ENCODE measurements around the gene DENND5B.
"Not testable (repeated sequence)": the region's sequence is repeated elsewhere in the genome, so short reads cannot be mapped to it uniquely, and the experiment has no call there.

The DENND5B gene

DNA sequence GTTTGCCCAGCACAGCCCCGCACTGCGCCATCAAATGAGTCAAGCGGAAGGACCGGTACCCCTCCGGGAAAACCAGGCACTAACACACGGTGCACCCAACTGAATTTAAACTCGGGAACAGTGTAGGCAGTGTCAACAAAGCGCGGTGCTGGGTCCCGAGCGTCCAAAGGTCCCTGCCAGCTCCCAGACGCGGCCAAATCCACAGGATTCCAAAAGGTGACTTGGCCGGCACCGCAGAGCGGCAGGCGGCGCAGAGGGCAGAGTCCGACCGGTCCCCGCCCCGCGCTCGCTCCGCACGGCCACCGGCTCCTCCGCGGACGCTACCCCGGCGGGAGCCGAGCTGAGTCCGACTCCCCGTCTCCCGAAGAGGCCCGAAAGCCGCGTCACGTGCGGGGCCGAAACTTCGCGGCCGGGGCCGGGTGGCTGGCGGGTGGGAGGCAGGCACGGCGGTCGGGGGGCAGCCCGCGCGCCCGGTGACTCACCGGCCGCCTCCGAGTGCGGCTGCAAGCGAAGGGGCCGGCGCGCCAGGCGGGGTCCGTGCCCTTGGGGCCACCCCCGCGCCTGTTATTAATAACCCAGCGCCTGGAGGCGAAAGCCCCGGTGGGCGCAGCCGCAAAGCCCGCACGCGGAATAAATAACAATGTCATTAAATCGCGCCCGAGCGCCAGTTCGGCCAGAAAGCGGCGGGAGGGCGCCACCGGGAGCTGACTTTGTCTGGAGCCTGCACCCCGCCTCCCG, 863 bp downstream of the DENND5B start:
- no peak for DNase-seq

DNA sequence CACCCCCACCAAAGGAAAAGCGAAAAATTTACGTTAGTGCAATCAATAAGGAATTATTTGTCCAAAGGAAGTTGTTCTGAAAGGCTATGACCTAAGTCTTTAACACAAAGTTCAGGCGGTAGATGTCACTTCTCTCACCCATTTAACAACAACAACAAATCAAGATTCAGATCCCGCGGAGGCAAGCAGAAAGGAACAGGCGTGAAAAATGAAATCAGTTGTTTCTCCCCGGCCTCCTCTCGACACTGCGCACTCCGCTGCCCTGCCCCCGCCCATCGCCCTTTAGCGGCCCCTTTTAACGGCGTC, 1.4 kb downstream of the DENND5B start:
- no peak for DNase-seq

DNA sequence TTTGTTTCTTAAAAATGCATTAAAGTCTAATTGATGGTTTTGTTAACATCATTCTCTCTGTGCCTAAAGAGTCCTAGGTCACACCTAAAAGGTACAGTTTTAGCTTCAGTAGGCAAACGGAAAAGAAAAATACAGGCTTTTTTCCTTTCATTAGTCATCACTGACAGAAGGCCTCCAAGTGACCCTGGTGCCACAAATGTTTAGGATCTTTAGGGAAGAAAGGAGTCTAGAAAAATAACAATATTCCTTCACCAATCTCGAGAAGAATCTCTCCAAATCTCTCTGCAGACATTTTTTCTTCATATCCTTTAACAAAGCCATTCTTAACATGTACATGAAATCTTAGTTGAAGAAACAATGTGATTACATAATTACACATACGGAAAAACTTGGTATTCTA, 2.0 kb downstream of the DENND5B start:
- DNase-seq: no peak

DNA sequence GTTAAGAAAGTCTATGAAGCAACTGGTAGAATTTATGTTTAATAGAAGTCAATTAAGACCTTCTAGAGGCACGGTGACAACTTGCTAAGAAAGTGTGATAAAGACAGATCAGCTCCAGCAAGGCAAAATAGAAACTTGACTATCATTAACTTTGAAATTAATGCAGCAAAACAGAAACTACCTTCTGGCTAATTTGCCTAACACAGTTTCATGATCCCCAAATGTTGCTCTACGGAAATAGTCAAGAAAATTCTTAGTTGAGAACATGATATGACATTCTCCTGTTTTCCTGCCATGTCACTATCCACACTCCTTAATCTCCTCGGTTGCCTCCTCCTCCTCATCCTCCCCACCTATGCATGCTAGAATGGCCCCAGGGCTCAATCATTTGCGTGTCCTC, 4.2 kb downstream of the DENND5B start:
- DNase-seq: no peak

DNA sequence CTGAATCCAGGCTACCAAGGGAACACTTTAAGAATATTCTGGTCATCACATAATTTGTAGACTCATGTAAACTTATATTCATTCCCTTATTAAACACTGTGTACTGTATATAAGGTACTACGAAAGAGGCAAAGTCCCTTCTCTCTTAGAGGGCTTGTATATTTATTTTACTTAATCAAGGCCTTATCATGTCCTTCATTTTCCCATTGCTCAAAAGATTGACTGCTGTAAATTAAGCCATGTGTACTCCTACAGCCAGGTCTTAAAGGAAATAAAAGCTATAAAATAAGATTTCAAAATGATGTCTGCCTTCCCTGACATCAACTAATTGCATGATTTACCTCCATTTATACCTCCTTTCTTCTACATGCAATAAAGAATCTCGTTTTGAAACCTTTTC, 5.0 kb downstream of the DENND5B start:
- DNase-seq: no peak

DNA sequence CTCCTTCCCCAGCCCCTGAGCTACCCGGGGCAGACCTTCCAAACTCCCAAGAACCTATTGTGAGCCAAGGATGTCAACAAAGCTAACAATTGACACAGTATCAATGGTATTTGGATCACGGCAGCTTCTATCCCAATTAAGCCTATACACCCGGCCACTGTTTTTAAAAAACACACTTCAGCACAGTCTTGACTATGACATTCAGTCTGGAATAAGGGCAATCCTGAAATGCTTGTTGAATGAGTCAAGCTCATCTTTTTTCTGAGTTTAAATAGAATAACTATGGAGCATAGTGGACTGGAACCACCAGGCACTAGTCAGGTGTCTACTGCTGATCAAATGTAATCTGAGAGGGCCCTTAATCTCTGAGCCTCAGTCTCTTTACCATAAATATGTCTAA, 5.7 kb downstream of the DENND5B start:
- DNase-seq: no peak

DNA sequence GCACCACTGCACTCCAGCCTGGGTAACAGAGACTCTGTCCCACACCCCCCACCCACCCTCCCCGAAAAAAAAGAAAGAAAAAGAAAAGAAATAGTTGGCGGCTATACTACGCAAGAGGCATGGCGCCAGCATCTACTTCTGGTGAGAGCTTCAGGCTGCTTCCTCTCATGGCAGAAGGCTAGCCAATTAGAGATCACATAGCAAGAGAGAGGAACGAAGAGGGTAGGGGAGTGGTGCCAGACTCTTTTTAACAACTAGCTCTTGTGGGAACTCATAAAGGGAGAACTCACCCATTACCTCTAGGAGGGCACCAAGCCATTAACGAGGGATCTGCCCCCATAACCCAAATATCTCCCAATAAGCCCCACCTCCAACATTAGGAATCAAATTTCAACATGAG, 6.2 kb downstream of the DENND5B start:
- DNase-seq: no peak

DNA sequence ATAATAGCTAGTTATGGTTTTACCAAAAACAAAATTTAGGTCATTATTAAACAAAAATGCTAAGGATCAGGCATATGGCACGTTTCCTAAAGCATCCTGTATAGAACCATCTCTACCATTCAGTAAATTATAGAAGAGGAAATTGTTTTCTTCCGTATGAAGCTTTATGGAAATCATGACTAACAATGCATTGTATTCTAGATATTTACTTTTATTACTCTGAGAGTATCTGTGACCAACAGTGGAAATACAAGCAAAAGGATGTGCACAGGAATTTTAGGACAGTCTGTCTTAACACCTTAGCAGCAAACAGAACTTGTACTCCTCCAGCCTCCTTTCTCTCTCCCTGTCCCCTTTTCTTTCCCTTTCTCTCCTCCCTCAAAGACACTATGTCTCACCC, 7.1 kb downstream of the DENND5B start:
- no peak for DNase-seq

DNA sequence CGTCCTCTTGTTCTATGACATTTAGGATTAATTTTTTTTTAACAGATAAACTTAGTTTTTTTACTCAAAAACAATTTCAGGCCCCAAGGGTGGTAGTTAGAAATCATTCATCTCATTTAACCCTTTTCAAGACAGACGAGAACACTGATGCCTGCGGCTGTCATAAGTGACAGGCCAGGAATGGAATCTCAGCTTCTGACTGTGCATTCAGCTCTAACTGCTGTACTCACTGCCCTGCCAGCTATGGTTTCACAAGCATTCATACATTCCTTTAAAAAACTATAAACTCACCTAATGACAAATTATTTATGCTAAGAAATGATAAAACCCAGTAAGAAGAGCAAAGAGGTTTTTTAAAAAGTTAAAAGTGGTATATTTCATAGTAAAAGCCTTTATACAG, 8.8 kb downstream of the DENND5B start:
- DNase-seq: no peak

DNA sequence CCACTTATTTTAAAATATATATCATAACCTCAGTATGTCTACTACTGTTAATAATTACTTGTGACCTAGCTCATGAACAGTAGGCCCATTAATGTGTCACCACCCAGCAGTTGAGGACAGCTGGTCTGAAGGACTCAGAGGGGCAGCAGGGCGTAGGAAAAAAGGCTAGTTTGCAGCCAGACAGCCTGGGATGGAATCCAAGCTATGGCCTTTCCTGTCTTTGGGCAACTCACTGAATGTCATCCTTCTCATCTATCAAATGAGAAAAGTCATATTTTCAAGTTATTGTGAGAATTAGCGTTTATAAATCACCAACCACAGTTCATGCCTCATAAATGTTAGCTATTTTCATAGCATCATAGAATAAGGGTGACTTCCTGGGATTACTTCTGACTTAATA, 12.3 kb downstream of the DENND5B start:
- DNase-seq: no peak

DNA sequence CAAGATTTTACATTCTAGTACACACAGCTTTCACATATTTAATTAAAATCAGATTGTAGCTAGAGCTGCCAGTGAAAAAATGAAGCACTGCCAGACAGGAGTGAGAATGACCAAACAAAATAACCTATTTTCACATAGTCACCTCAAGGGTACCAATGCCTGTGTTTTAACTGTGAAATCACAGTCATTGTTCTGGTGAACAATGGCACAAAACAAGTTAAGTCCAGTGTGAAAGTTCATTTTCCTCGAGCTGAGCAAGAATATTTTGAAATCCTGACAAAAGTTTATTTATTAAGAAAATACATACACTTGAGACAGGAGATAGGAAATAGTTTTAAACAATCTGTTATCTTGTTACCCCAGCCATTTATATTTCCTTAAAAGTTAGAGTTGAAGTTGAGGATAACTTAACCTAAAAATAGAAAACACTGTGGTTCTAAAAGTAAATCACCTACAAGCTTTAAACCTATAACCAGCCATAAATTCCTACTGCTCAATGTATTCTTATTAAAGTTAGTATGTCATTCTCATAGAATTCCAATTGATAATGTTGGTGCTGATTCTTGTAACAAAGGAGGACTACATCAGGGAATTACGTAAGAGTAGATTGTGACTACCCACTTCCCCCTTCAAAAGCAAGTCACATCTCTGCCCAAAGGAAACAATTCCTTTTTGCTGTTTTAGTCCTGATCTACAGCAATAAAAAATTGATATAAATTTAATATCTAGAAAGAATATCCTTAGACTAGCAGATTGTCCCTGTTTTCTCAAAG, 15.9 kb downstream of the DENND5B start:
- DNase-seq: no peak

DNA sequence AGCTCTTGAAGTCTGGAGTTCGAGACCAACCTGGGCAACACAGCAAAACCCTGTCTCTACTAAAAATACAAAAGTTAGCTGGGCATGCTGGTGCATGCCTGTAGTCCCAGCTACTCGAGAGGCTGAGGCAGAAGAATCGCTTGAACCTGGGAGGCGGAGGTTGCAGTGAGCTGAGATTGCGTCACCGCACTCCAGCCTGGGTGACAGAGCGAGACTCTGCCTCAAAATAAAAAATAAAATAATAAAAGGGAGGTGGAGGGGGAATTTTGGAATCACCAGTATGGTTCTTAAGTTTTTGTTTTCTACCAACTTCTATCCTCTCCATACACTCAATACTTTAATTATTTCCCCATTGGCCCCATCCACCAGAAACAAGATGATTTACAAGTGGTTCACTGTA, 16.6 kb downstream of the DENND5B start:
- DNase-seq: not testable (repeated sequence)

DNA sequence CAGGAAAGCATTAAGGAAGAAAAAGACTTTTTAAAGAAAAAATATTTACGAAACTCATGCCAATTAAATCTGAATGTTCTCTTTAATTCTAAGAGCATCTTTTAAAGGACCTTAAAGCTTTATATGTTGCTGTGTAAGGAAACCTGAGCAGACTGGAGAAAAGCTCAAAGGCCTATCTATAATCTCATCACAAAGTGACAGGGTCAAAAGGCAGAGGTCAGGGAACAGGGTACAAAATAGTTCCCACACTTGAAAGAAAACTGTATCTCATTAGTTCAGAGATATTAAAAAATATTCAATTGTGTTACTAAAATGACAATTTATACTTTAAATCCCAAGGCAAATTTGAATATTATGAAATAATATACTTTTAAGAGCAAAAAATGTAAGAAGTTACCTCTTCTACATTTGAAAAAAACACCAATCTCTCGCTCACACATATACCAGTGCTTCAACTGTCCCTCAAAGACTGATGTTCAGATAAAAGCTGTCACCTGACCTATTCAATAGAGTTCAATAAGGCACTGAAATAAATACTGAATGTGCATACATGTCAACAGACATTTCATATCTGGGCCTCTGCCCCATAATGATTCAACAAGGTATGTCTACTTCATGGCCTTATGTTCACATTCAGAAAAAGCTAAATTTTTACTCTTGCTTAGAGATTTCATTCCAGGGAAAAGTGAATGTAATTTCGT, 17.9 kb downstream of the DENND5B start:
- no peak for DNase-seq

DNA sequence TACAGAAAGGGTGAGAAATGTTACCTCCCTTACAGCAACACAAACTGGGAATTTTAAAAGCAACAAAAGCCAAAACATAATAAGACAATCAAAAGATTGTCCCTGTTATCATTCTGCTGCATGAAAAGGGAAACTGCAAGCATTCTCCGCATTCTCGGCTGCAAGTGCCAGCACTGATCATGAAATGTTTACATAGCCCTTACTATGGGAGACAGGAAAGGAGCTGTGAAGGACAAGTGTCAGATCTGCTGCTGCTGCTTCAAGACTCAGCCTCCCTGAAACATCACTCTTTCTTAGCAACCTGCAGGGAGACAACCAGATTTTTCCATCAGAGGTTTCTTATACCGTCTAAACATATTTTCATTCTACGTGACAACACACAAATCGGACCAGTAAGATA, 20.1 kb downstream of the DENND5B start:
- DNase-seq: no peak

DNA sequence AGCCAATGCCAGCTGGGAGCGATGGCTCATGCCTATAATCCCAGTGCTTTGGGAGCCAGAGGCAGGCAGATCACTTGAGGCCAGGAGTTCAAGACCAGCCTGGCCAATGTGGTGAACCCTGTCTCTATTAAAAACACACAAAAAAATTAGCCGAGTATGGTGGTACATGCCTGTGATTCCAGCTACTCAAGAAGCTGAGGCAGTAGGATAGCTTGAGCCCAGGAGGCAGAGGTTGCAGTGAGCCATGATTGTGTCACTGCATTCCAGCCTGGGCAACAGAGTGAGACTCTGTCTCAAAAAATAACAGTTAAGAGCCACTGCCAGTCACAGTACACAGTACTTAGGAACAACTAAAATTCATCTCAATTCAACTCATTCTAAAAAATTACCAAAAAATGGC, 21.4 kb downstream of the DENND5B start:
- not testable (repeated sequence) for DNase-seq

DNA sequence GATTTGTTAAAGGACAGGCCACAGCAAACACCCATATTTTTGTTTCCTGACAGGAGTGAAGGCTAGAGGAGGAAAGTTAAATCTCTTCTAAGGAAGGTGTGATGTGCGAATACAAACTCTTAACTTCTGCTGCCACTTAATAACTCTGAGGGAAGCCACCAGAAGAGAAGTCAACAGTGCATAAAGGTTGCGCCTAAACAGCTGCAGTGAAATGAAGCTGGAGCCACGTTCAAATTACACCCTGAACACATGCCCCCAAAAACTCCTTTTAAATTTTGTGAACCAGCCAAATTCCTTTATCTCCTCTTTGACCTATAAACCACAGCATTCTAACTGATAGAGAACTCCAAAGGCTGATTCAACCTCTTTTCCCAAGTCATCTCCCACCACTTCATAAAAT, 22.4 kb downstream of the DENND5B start:
- DNase-seq: no peak

DNA sequence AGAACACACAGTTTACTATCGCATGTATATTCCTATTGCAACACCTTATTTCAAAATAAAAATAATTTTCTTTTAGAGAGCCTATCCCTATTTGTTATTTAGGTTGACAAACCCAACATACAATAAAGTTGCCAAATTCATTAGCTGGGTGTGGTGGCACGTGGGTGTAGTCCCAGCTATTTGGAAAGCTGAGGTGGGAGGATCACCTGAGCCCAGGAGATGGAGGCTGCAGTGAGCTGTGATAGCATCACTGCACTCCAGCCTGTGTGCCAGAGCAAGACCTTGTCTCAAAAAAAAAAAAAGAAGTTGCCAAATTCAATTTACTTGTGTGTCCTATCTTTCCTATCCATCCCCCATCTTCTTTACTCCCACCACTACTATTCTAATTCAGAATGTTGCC, 23.9 kb downstream of the DENND5B start:
- DNase-seq: no peak

DNA sequence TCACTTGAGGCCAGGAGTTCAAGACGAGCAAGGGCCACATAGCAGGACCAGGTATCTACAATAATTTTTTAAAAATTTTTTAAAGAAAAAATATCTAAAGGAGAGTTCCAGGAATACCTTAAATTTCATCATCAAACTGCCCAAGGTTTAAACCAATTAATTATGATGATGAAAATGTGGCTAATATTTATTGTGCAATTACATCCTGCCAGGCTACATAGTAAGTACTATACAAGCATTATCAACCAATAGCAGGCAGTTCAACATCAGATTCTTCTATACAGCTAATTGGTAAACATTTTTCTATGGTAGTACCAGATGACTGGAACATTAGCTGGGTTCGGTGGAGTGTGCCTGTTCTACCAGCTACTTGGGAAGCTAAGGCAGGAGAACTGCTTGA, 24.4 kb downstream of the DENND5B start:
- DNase-seq: no peak

DNA sequence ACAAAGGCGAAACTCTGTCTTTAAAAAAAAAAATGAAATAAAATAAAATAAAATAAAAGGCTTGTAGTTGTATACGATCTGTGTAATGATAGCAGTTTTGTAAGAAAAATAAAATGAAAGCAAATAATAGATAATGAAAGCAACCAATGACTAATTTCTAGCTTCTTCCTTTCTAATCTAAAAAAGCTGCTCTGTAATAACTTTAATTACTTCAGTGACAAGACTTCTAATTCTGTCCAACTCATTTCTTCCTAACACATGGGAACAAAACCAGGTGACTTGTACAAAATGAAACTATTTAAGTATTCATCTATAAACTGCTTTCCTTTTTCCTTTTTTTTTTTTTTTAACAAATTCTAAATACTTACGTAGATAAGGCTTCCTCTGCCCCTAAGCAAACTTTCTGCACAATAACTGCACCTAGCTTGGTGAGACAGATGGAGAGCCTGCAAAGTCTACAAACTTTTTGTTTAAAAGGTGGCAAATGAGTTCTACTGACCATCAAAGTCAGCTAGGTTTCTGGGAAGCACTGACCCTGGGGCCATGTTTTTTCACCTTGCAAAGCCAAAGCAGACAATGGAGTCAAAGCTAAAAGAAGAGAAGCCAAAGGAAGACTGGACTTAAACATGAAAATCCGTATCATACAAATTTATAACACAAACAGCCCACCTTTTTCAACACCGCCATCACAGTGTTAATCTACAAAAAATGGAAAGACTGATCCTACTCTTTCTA, 28.2 kb downstream of the DENND5B start:
- DNase-seq: no peak

DNA sequence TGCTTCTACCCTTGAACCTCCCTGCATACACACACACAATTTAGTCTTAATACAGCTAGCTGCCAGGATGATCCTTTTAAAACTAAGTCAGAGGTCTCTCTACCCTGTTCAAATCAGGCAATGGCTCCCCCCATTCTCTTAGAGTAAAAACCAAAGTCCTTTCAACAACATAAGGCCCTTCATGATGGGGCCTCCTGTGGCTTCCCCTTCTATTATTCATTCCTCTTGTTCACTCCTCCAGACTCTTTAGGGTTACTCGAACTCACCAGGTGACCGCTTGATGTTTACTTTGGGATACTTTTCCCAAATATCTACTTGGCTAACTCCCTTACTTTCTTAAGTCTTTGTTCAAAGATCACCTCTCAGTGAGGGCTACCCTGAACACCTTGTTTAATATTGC, 30.4 kb downstream of the DENND5B start:
- DNase-seq: no peak

DNA sequence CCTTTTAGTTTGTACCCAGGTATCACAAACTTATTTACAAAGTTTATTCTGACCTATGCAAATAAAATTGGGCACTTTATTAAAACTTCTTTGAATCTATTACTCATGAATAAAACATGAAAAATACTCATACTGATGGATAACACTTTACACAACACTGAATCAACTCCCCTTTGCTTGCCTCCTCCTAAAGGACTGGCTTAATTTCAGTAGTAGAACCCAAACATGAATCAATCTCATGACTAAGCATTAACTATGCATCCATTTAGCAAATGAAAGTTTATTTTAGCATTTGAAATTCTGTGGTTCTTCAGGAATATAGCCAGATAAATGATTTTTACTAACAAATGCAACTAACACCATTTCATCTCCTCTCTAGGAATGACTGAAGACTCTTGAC, 32.4 kb downstream of the DENND5B start:
- DNase-seq: no peak

DNA sequence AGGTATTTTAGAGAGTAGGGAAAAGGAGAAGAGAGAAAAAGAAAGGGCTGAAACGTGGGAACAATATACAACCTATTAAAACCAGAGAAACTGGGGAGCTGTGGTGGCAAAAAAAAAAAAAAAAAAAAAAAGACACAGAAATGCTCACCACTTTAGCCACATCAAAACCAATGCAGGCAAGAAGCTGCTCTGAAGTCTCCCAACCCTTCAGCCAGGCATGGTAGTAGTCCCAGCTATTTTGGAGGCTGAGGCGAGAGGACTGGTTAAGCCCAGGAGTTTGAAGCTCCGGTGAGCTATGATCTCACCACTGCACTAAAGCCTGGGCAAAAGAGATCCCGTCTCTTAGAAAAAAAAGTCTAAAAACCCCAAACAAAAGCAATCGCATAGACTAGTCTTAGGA, 33.2 kb downstream of the DENND5B start:
- no peak for DNase-seq

DNA sequence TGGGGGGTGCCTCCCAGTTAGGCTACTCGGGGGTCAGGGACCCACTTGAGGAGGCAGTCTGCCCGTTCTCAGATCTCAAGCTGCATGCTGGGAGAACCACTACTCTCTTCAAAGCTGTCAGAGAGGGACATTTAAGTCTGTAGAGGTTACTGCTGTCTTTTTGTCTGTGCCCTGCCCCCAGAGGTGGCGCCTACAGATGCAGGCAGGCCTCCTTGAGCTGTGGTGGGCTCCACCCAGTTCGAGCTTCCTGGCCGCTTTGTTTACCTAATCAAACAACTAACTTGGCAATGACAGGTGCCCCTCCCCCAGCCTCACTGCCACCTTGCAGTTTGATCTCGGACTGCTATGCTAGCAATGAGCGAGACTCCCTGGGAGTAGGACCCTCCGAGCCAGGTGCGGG, 35.5 kb downstream of the DENND5B start:
- DNase-seq: not testable (repeated sequence)

DNA sequence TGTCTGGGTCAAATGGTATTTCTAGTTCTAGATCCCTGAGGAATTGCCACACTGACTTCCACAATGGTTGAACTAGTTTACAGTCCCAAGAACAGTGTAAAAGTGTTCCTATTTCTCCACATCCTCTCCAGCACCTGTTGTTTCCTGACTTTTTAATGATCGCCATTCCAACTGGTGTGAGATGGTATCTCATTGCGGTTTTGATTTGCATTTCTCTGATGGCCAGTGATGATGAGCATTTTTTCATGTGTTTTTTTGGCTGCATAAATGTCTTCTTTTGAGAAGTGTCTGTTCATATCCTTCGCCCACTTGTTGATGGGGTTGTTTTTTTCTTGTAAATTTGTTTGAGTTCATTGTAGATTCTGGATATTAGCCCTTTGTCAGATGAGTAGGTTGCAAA, 40.3 kb downstream of the DENND5B start:
- not testable (repeated sequence) for DNase-seq

Measured in NCI-H187 treated with DMSO at 0.1 percent for 48 hours (cell line).